Endothelial cell of umbilical vein (primary cell): ENCODE data around the gene TRAF1. TPM values are rescaled to one million over a fixed set of nuclear protein-coding genes. Genes with fewer than 3 reads are reported as not detected.

ENCODE experiments used
- BruUV-seq: library from RNA; stranded (reverse); fragments of 400-500 nt; replicated peaks from 2 replicates; lab custom pipeline; 2021; lab: Mats Ljungman, UMichigan
- CTCF ChIA-PET: fragments of 300-600, 350-600 bp; sonication (Branson Sonifier 250); formaldehyde crosslinking; loops from one replicate; lab custom pipeline; 2021; ENCODE audit warnings: antibody characterized with exemption, inconsistent platforms; lab: Charles Lee
- POLR2A ChIA-PET: fragments of 300-600, 350-600 bp; sonication (Branson Sonifier 250); formaldehyde crosslinking; loops from one replicate; lab custom pipeline; 2021; ENCODE audit warnings: antibody characterized with exemption, inconsistent platforms; lab: Charles Lee
- DNase-seq: peaks from one replicate; pipeline ENCODE4 v3.0.0-alpha.2; 2011; ENCODE audit warnings: low read depth, low spot score
- FAIRE-seq: peaks from 2 replicates; lab custom pipeline; 2011; peaks lifted over from hg19 to GRCh38; lab: Jason Lieb, UNC
- H2AFZ ChIP-seq: 2 replicates; pipeline ENCODE4 v1.6.0; 2012; ENCODE audit warnings: low read depth, low read length, control low read depth, inconsistent platforms
- H3K27ac ChIP-seq: 2 replicates; pipeline ENCODE4 v1.5.1; 2011; ENCODE audit warnings: low read depth, mild to moderate bottlenecking, control low read depth, low read length, moderate library complexity; ENCODE audit not compliant: insufficient read depth
- H3K27me3 ChIP-seq, 2 experiments: 2 replicates each; pipeline versions ENCODE4 v1.6.0 to v1.6.1; 2011; ENCODE audit warnings: low read length in 2 of 2, mixed read lengths in 1 of 2; ENCODE audit not compliant: control insufficient read depth in 2 of 2, insufficient read depth in 2 of 2
- H3K36me3 ChIP-seq, 2 experiments: 2 replicates in 1 of 2; 3 replicates in 1 of 2; pipeline ENCODE4 v1.5.1; 2011; ENCODE audit warnings: low read length in 2 of 2, mild to moderate bottlenecking in 1 of 2, moderate library complexity in 1 of 2; ENCODE audit not compliant: control insufficient read depth in 2 of 2, insufficient read depth in 2 of 2; ENCODE audit errors: extremely low read depth in 1 of 2
- H3K4me1 ChIP-seq: 3 replicates; pipeline ENCODE4 v1.5.1; 2011; ENCODE audit warnings: mild to moderate bottlenecking, low read length; ENCODE audit not compliant: control insufficient read depth, insufficient read depth; ENCODE audit errors: extremely low read depth
- H3K4me2 ChIP-seq: 2 replicates; pipeline ENCODE4 v1.6.1; 2011; ENCODE audit warnings: low read length, control low read depth, mixed read lengths; ENCODE audit not compliant: insufficient read depth
- H3K4me3 ChIP-seq, 3 experiments: fragments of 200-600 bp in 1 of 3; sonication (generic), shearing (Covaris generic) in 1 of 3; replicated peaks in 1 of 3; 2 replicates each; pipeline ENCODE4 v1.5.1; 2011 to 2016; ENCODE audit warnings: control low read depth in 3 of 3, low read length in 3 of 3, mild to moderate bottlenecking in 2 of 3, inconsistent platforms in 1 of 3, low read depth in 1 of 3, moderate library complexity in 1 of 3; ENCODE audit not compliant: insufficient read depth in 1 of 3
- H3K79me2 ChIP-seq: 2 replicates; pipeline ENCODE4 v1.6.0; 2012; ENCODE audit warnings: low read length, inconsistent platforms; ENCODE audit not compliant: control insufficient read depth, insufficient read depth
- H3K9ac ChIP-seq: replicated peaks from 2 replicates; pipeline ENCODE3; 2011; ENCODE audit warnings: low read length, control low read depth; ENCODE audit not compliant: insufficient read depth; ENCODE audit errors: extremely low read depth
- H3K9me1 ChIP-seq: replicated peaks from 3 replicates; pipeline ENCODE4 v1.6.0; 2011; ENCODE audit warnings: mild to moderate bottlenecking, low read length; ENCODE audit not compliant: control insufficient read depth, insufficient read depth; ENCODE audit errors: extremely low read depth
- H3K9me3 ChIP-seq: replicated peaks from 2 replicates; pipeline ENCODE4 v1.5.1; 2012; ENCODE audit warnings: low read length, inconsistent platforms; ENCODE audit not compliant: control insufficient read depth, insufficient read depth
- H4K20me1 ChIP-seq: replicated peaks from 2 replicates; pipeline ENCODE3; 2011; ENCODE audit warnings: mild to moderate bottlenecking, low read length; ENCODE audit not compliant: control insufficient read depth, insufficient read depth; ENCODE audit errors: extremely low read depth
- CTCF ChIP-seq, 2 donors: IDR thresholded peaks; 1 replicate in 1 of 2; 2 replicates in 1 of 2; pipeline ENCODE4 v1.5.1; 2011; ENCODE audit warnings: low read length in 2 of 2, mild to moderate bottlenecking in 2 of 2, moderate library complexity in 2 of 2, control low read depth in 1 of 2, inconsistent platforms in 1 of 2, low read depth in 1 of 2; ENCODE audit not compliant: insufficient read depth in 1 of 2; ENCODE audit errors: extremely low read depth in 1 of 2
- EZH2 ChIP-seq: IDR thresholded peaks from 2 replicates; pipeline ENCODE4 v1.6.1; 2012; ENCODE audit warnings: borderline replicate concordance, low read depth, mild to moderate bottlenecking, moderate library complexity, low read length, inconsistent platforms; ENCODE audit not compliant: severe bottlenecking
- FOS ChIP-seq: IDR thresholded peaks from 2 replicates; pipeline ENCODE4 v1.6.1; 2011; ENCODE audit warnings: mild to moderate bottlenecking, low read length, moderate library complexity, borderline replicate concordance; ENCODE audit not compliant: insufficient read depth
- GATA2 ChIP-seq: IDR thresholded peaks from 2 replicates; pipeline ENCODE4 v1.7.0; 2011; ENCODE audit warnings: low read depth, mild to moderate bottlenecking, moderate library complexity, mixed read lengths, low read length; ENCODE audit not compliant: insufficient read length, insufficient read depth
- MYC ChIP-seq: IDR thresholded peaks from one replicate; pipeline ENCODE4 v1.6.1; 2011; ENCODE audit warnings: mild to moderate bottlenecking, low read depth, low read length
- dilution Hi-C: fragments of 300-500 bp; cut with MboI; formaldehyde crosslinking; loops from one replicate; pipeline ENCODE4 v1.15.0; 2019; ENCODE audit warnings: low sequenced_read_pairs; ENCODE audit not compliant: extremely low pct_ligation_motif_present
- intact Hi-C: fragments of 100-400 bp; cut with micrococcal nuclease; formaldehyde crosslinking; loops from one replicate; pipeline ENCODE4 v1.10.0; 2022
- polyA plus RNA-seq, 4 experiments: library from polyadenylated mRNA; depleted of rRNA in 3 of 4; stranded (reverse) in 3 of 4; unstranded in 1 of 4; fragments of >200 nt; gene quantifications; 2 replicates each; pipeline versions ENCODE4 v1.2.1 to v1.2.3, GENCODE V29; 2011 to 2012; ENCODE audit warnings: missing spikeins in 1 of 4
- total RNA-seq: library from RNA; stranded (reverse); gene quantifications from 2 replicates; pipeline ENCODE4 v1.2.3, GENCODE V29; 2021

Gene TRAF1
- total and polyA plus RNA-seq, 2 donors (not counting 3 experiments of a cell fraction or from before 2014, with no cell fraction given), result 2.0 to 2.6 TPM

GRCh38 chr9:120883608-120883996 is 43.0 kb downstream of the TRAF1 start:
- no peak for FAIRE-seq
- no peak for DNase-seq
- H3K27ac ChIP-seq, result no peak overlapping the region
- no peaks in the 10 kb centered on the region for H3K27me3 ChIP-seq
- H3K4me1 ChIP-seq, result no peaks in the 10 kb centered on the region
- intact Hi-C loops (no loop called here), dilution Hi-C loops (no loop called here)
- H3K9me1 ChIP-seq, result no peaks in the 10 kb centered on the region
- no peaks in the 10 kb centered on the region for H3K36me3 ChIP-seq
- BruUV-seq, result no TSS peak
- H3K4me3 ChIP-seq, result no peak overlapping the region
- no peaks in the 10 kb centered on the region for H4K20me1 ChIP-seq
- H3K9ac ChIP-seq, result no peak overlapping the region
- ChIA-PET CTCF (interaction anchor here (1.0 to 1.5 kb wide), 3 partner anchors 15 to 176 kb away, joined by 4 read pairs; no protein-coding TSS in a partner anchor), POLR2A (interaction anchor here (1.0 kb wide), 1 partner anchor 15 kb away, joined by 3 read pairs; no protein-coding TSS in a partner anchor)
- no peaks in the 10 kb centered on the region for H3K9me3 ChIP-seq
- H3K79me2 ChIP-seq, result no peaks in the 10 kb centered on the region
- no peak overlapping the region for H2AFZ ChIP-seq
- no peak overlapping the region for H3K4me2 ChIP-seq
- TF ChIP-seq CTCF (IDR thresholded peaks at IDR 0.05; ENCODE audit: extremely low read depth in 1 of 2, insufficient read depth in 1 of 2, low read depth in 1 of 2, low read length in 2 of 2) (no peak), GATA2 (no peak), EZH2 (no peak)

GRCh38 chr9:120882935-120883607 is 43.5 kb downstream of the TRAF1 start:
- no peak for FAIRE-seq
- ChIA-PET POLR2A (interaction anchor here (1.0 kb wide), 1 partner anchor 14 kb away, joined by 3 read pairs; no protein-coding TSS in a partner anchor), CTCF (interaction anchor here (1.0 to 1.5 kb wide), 3 partner anchors 15 to 177 kb away, joined by 4 read pairs; no protein-coding TSS in a partner anchor)
- Histone ChIP-seq H4K20me1 (no peaks in the 10 kb centered on the region), H3K9ac (no peak overlapping the region), H3K9me1 (no peaks in the 10 kb centered on the region), H3K27ac (no peak overlapping the region), H3K79me2 (no peaks in the 10 kb centered on the region), H2AFZ (no peak overlapping the region), H3K4me3 (no peak overlapping the region), H3K4me2 (no peak overlapping the region), H3K27me3 (no peaks in the 10 kb centered on the region), H3K4me1 (peaks cover 1% of the 10 kb centered on the region), H3K36me3 (no peaks in the 10 kb centered on the region), H3K9me3 (no peaks in the 10 kb centered on the region)
- no TSS peak for BruUV-seq
- no peak for TF ChIP-seq CTCF (IDR thresholded peaks at IDR 0.05; ENCODE audit: extremely low read depth in 1 of 2, insufficient read depth in 1 of 2, low read depth in 1 of 2, low read length in 2 of 2)
- TF ChIP-seq FOS, result no peak
- TF ChIP-seq MYC, result no peak
- no peak for TF ChIP-seq EZH2
- DNase-seq, result no peak
- intact Hi-C loops (no loop called here), dilution Hi-C loops (no loop called here)
